H1 (cell line): ENCODE data around the gene KRT12. TPM values are rescaled to one million over a fixed set of nuclear protein-coding genes. Genes with fewer than 3 reads are reported as not detected.

ENCODE experiments used
- CTCF ChIA-PET: fragments of 300-600 bp; sonication (Branson Sonifier 250); formaldehyde crosslinking; loops from one replicate; lab custom pipeline; 2021; ENCODE audit not compliant: partially characterized antibody; lab: Charles Lee
- POLR2A ChIA-PET: fragments of 300-600 bp; sonication (Branson Sonifier 250); formaldehyde crosslinking; loops from one replicate; lab custom pipeline; 2021; ENCODE audit warnings: inconsistent platforms; ENCODE audit not compliant: partially characterized antibody; lab: Charles Lee
- DNase-seq, 2 experiments: peaks; one replicate each; pipeline versions ENCODE4 v3.0.0 to v3.0.0-alpha.2; 2010 to 2022; ENCODE audit warnings: low spot score in 2 of 2, low read depth in 1 of 2, mixed read lengths in 1 of 2
- FAIRE-seq: peaks from 2 replicates; lab custom pipeline; 2011; peaks lifted over from hg19 to GRCh38; lab: Jason Lieb, UNC
- H2AFZ ChIP-seq: 2 replicates; pipeline ENCODE4 v1.8.1; 2012; ENCODE audit warnings: low read length, inconsistent platforms
- H2AK5ac ChIP-seq: 2 replicates; pipeline ENCODE4 v1.6.1; 2013; ENCODE audit warnings: low read depth, low read length
- H2BK120ac ChIP-seq: replicated peaks from 2 replicates; pipeline ENCODE3; 2013; ENCODE audit warnings: low read depth, low read length, inconsistent platforms
- H2BK12ac ChIP-seq: 2 replicates; pipeline ENCODE4 v1.6.1; 2013; ENCODE audit warnings: low read depth, low read length
- H2BK15ac ChIP-seq: 2 replicates; pipeline ENCODE4 v1.6.1; 2013; ENCODE audit warnings: low read length
- H2BK20ac ChIP-seq: 2 replicates; pipeline ENCODE4 v1.6.1; 2013; ENCODE audit warnings: low read length
- H2BK5ac ChIP-seq: 2 replicates; pipeline ENCODE4 v1.6.1; 2013; ENCODE audit warnings: low read depth, low read length
- H3K14ac ChIP-seq: 2 replicates; pipeline ENCODE4 v1.6.1; 2013; ENCODE audit warnings: inconsistent platforms; ENCODE audit not compliant: insufficient read length
- H3K18ac ChIP-seq: 2 replicates; pipeline ENCODE4 v1.6.1; 2013; ENCODE audit warnings: low read length; ENCODE audit errors: extremely low read depth
- H3K23ac ChIP-seq: 2 replicates; pipeline ENCODE4 v1.6.1; 2013; ENCODE audit warnings: inconsistent platforms; ENCODE audit not compliant: insufficient read length
- H3K23me2 ChIP-seq: 2 replicates; pipeline ENCODE4 v1.6.1; 2013; ENCODE audit warnings: low read depth, low read length
- H3K27ac ChIP-seq: 2 replicates; pipeline ENCODE4 v1.6.1; 2011; ENCODE audit warnings: low read depth, low read length, inconsistent platforms
- H3K27me3 ChIP-seq, 4 experiments: replicated peaks in 1 of 4; 1 replicate in 1 of 4; 2 replicates in 3 of 4; pipeline versions ENCODE4 v1.6.1 to v1.8.1; 2011 to 2013; ENCODE audit warnings: low read length in 3 of 4, mild to moderate bottlenecking in 3 of 4, inconsistent platforms in 2 of 4, mixed read lengths in 2 of 4, moderate library complexity in 1 of 4; ENCODE audit not compliant: control insufficient read depth in 3 of 4, insufficient read depth in 3 of 4; ENCODE audit errors: extremely low read depth in 1 of 4
- H3K36me3 ChIP-seq, 4 experiments: 2 replicates each; pipeline versions ENCODE4 v1.6.1 to v1.8.1; 2011 to 2013; ENCODE audit warnings: mild to moderate bottlenecking in 4 of 4, low read length in 3 of 4, moderate library complexity in 2 of 4, control low read depth in 1 of 4, inconsistent platforms in 1 of 4; ENCODE audit not compliant: insufficient read depth in 4 of 4, control insufficient read depth in 2 of 4
- H3K4ac ChIP-seq: replicated peaks from 2 replicates; pipeline ENCODE3; 2013; ENCODE audit warnings: low read length, low read depth, mixed read lengths, inconsistent platforms; ENCODE audit not compliant: insufficient read length
- H3K4me1 ChIP-seq, 4 experiments: replicated peaks in 1 of 4; 1 replicate in 1 of 4; 2 replicates in 3 of 4; pipeline versions ENCODE4 v1.6.1 to v1.8.1; 2011 to 2013; ENCODE audit warnings: low read length in 3 of 4, inconsistent platforms in 2 of 4, mixed read lengths in 1 of 4; ENCODE audit not compliant: insufficient read depth in 4 of 4, control insufficient read depth in 3 of 4
- H3K4me2 ChIP-seq, 2 experiments: 2 replicates each; pipeline versions ENCODE4 v1.6.1 to v1.8.1; 2011 to 2013; ENCODE audit warnings: low read depth in 2 of 2, low read length in 2 of 2, control low read depth in 1 of 2, inconsistent platforms in 1 of 2, mild to moderate bottlenecking in 1 of 2; ENCODE audit not compliant: insufficient read depth in 1 of 2
- H3K4me3 ChIP-seq, 4 experiments: fragments of 200-600, 300-600 bp in 1 of 4; sonication (generic), shearing (Covaris generic), sonication (Bioruptor Twin) in 1 of 4; 2 replicates each; pipeline versions ENCODE4 v1.5.1 to v1.8.1; 2011 to 2016; ENCODE audit warnings: low read length in 4 of 4, low read depth in 3 of 4, control low read depth in 2 of 4, inconsistent platforms in 2 of 4, mild to moderate bottlenecking in 2 of 4, mixed read lengths in 1 of 4, moderate library complexity in 1 of 4; ENCODE audit not compliant: insufficient read depth in 2 of 4; ENCODE audit errors: extremely low read depth in 1 of 4
- H3K56ac ChIP-seq: replicated peaks from 2 replicates; pipeline ENCODE3; 2013; ENCODE audit warnings: low read depth, mild to moderate bottlenecking, mixed read lengths, low read length, inconsistent platforms; ENCODE audit not compliant: insufficient read length
- H3K79me1 ChIP-seq: 2 replicates; pipeline ENCODE4 v1.6.1; 2013; ENCODE audit warnings: low read depth, low read length, control low read depth
- H3K79me2 ChIP-seq, 2 experiments: 2 replicates each; pipeline versions ENCODE4 v1.6.1 to v1.8.1; 2012 to 2013; ENCODE audit warnings: low read length in 2 of 2, mild to moderate bottlenecking in 2 of 2, inconsistent platforms in 1 of 2; ENCODE audit not compliant: insufficient read depth in 2 of 2, control insufficient read depth in 1 of 2
- H3K9ac ChIP-seq, 4 experiments: replicated peaks in 1 of 4; 1 replicate in 1 of 4; 2 replicates in 3 of 4; pipeline versions ENCODE4 v1.6.1 to v1.8.1; 2011 to 2013; ENCODE audit warnings: low read depth in 3 of 4, low read length in 3 of 4, control low read depth in 2 of 4, mild to moderate bottlenecking in 2 of 4, moderate library complexity in 2 of 4, inconsistent platforms in 1 of 4; ENCODE audit errors: extremely low read depth in 1 of 4
- H3K9me3 ChIP-seq, 2 experiments: 2 replicates each; pipeline versions ENCODE4 v1.6.1 to v1.8.1; 2012 to 2013; ENCODE audit warnings: mild to moderate bottlenecking in 2 of 2, moderate library complexity in 2 of 2, control low read depth in 1 of 2, inconsistent platforms in 1 of 2, low read depth in 1 of 2, low read length in 1 of 2, mixed read lengths in 1 of 2; ENCODE audit not compliant: insufficient read depth in 2 of 2
- H4K20me1 ChIP-seq, 2 experiments: replicated peaks in 1 of 2; 2 replicates each; pipeline versions ENCODE3 to v1.8.1; 2011 to 2013; ENCODE audit warnings: inconsistent platforms in 2 of 2, low read length in 2 of 2, mild to moderate bottlenecking in 1 of 2; ENCODE audit not compliant: insufficient read depth in 2 of 2, control insufficient read depth in 1 of 2
- H4K5ac ChIP-seq: 2 replicates; pipeline ENCODE4 v1.6.1; 2013; ENCODE audit warnings: low read length, low read depth, mixed read lengths, inconsistent platforms; ENCODE audit not compliant: insufficient read length
- H4K8ac ChIP-seq: 2 replicates; pipeline ENCODE4 v1.8.0; 2013; ENCODE audit warnings: mild to moderate bottlenecking, moderate library complexity, low read length, inconsistent platforms; ENCODE audit not compliant: insufficient read depth; ENCODE audit errors: extremely low read depth
- H4K91ac ChIP-seq: replicated peaks from 2 replicates; pipeline ENCODE3; 2013; ENCODE audit warnings: low read length, mixed read lengths, inconsistent platforms; ENCODE audit not compliant: insufficient read length
- BRCA1 ChIP-seq: IDR thresholded peaks from 2 replicates; pipeline ENCODE4 v1.6.1; 2012; ENCODE audit warnings: low read depth, low read length, improper control_type of control experiment
- CBX8 ChIP-seq: fragments of 300-800, 300-1000 bp; sonication (generic); IDR thresholded peaks from 2 replicates; pipeline ENCODE4 v1.7.1; 2016; ENCODE audit warnings: low read depth, low read length, borderline replicate concordance
- CTBP2 ChIP-seq: IDR thresholded peaks from 2 replicates; pipeline ENCODE4 v1.7.0; 2011; ENCODE audit warnings: borderline replicate concordance, mild to moderate bottlenecking, moderate library complexity, mixed read lengths, low read length; ENCODE audit not compliant: insufficient read depth, insufficient read length
- E2F6 ChIP-seq: IDR thresholded peaks from 2 replicates; pipeline ENCODE4 v1.6.1; 2012; ENCODE audit warnings: inconsistent platforms
- FOSL1 ChIP-seq: IDR thresholded peaks from 2 replicates; pipeline ENCODE4 v1.6.1; 2011; ENCODE audit warnings: mild to moderate bottlenecking, low read depth, low read length, moderate library complexity; ENCODE audit not compliant: insufficient read depth
- KDM1A ChIP-seq: fragments of 200-600, 300-600 bp; sonication (generic); IDR thresholded peaks from 2 replicates; pipeline ENCODE4 v1.7.1; 2016; ENCODE audit warnings: mild to moderate bottlenecking, low read length, borderline replicate concordance
- NRF1 ChIP-seq: IDR thresholded peaks from 2 replicates; pipeline ENCODE4 v1.6.1; 2011; ENCODE audit warnings: mild to moderate bottlenecking, low read depth, low read length, improper control_type of control experiment
- SIX5 ChIP-seq: IDR thresholded peaks from 2 replicates; pipeline ENCODE4 v1.6.1; 2011; ENCODE audit warnings: mild to moderate bottlenecking, low read depth, low read length
- SP4 ChIP-seq: IDR thresholded peaks from 2 replicates; pipeline ENCODE4 v1.6.1; 2012; ENCODE audit warnings: low read length, inconsistent platforms
- USF2 ChIP-seq: IDR thresholded peaks from 2 replicates; pipeline ENCODE4 v1.6.1; 2011; ENCODE audit warnings: low read length, improper control_type of control experiment
- YY1 ChIP-seq: IDR thresholded peaks from 2 replicates; pipeline ENCODE4 v1.6.1; 2011; ENCODE audit warnings: low read depth, mild to moderate bottlenecking, low read length
- WGBS, 2 experiments: shearing (Covaris generic) in 1 of 2; methylation state at CpG; one replicate each; pipeline versions ENCODE4 v1.1.6 to v1.1.7; 2013 to 2015; ENCODE audit warnings: low lambda C conversion rate in 2 of 2, mixed read lengths in 2 of 2, inconsistent platforms in 1 of 2, low coverage in 1 of 2, missing lambda C conversion rate in 1 of 2; ENCODE audit not compliant: insufficient replicate concordance in 2 of 2, insufficient coverage in 1 of 2, insufficient read length in 1 of 2; ENCODE audit errors: extremely low coverage in 1 of 2, missing lambda C conversion rate in 1 of 2; 5-methylcytosine and 5-hydroxymethylcytosine counted together
- polyA plus RNA-seq, 7 experiments: library from polyadenylated mRNA; depleted of rRNA in 3 of 7; stranded (reverse) in 5 of 7; unstranded in 2 of 7; fragments of >200 nt in 5 of 7; fragments of 200-250 nt in 2 of 7; gene quantifications; 1 replicate in 5 of 7; 2 replicates in 1 of 7; 4 replicates in 1 of 7; pipeline versions ENCODE4 v1.2.1 to v1.2.3, GENCODE V29; 2011 to 2013; ENCODE audit warnings: missing spikeins in 2 of 7, mixed read lengths in 2 of 7
- total RNA-seq: library from RNA; stranded (reverse); fragmentation: NEBNext Ultra II Directional; extraction: Animal tissue kit (Norgen Biotek cat#: 25700); gene quantifications from 2 replicates; pipeline ENCODE4 v1.2.1, GENCODE V29; 2021

The KRT12 gene
- total and polyA plus RNA-seq, 2 of the 8 experiments (the other 6 are each of a cell fraction or from before 2014, with no cell fraction given): not detected

GRCh38 chr17:40864661-40865390 lies 2.2 kb downstream of the KRT12 start:
- no peak overlapping the region for H3K18ac ChIP-seq
- H2AFZ ChIP-seq: no peak overlapping the region
- no peak overlapping the region for H3K56ac ChIP-seq
- no peak overlapping the region for H3K4me2 ChIP-seq
- H4K91ac ChIP-seq: no peak overlapping the region
- no peak overlapping the region for H2BK15ac ChIP-seq
- DNase-seq (no peak), FAIRE-seq (no peak)
- no peaks in the 10 kb centered on the region for H4K20me1 ChIP-seq
- H2BK5ac ChIP-seq: no peak overlapping the region
- H4K5ac ChIP-seq: no peak overlapping the region
- H4K8ac ChIP-seq: no peak overlapping the region
- no peaks in the 10 kb centered on the region; the same call in 1 of the 2 replicates for H3K23me2 ChIP-seq
- no peak overlapping the region for H3K27ac ChIP-seq
- H3K4ac ChIP-seq: no peak overlapping the region
- H3K27me3 ChIP-seq: peaks cover 0 to 4% (median 0%) of the 10 kb centered on the region in 4 experiments; a peak in 1 of 7 replicates
- POLR2A ChIA-PET: no interaction called here
- no peak overlapping the region for H3K23ac ChIP-seq
- no peaks in the 10 kb centered on the region for H3K9me3 ChIP-seq
- H2BK120ac ChIP-seq: no peak overlapping the region
- no peak overlapping the region for H3K9ac ChIP-seq
- no peak overlapping the region for H3K14ac ChIP-seq
- H3K79me2 ChIP-seq: no peaks in the 10 kb centered on the region
- CTCF ChIA-PET: interaction anchor here (0.6 to 2.8 kb wide), 6 partner anchors 9 to 798 kb away, joined by 3 to 11 read pairs (median 4); no protein-coding TSS in a partner anchor
- H2BK12ac ChIP-seq: no peak overlapping the region
- no peaks in the 10 kb centered on the region for H3K36me3 ChIP-seq
- 89% methylated on average over 14 of the region's 14 CpGs; no CpG with 5 or more reads in 1 of the 2 experiments for WGBS, 2 experiments
- no peaks in the 10 kb centered on the region for H3K79me1 ChIP-seq
- no peak overlapping the region for H2BK20ac ChIP-seq
- H3K4me3 ChIP-seq: no peak overlapping the region
- H3K4me1 ChIP-seq: no peaks in the 10 kb centered on the region; a peak in 1 of 7 replicates
- H2AK5ac ChIP-seq: no peak overlapping the region
- TF ChIP-seq BRCA1 (no peak), FOSL1 (no peak), CBX8 (no peak), E2F6 (no peak), USF2 (no peak), SP4 (no peak), CTBP2 (no peak), YY1 (no peak), NRF1 (no peak), SIX5 (no peak), KDM1A (no peak)
